Neuronal stem cell (in vitro differentiated cells): ENCODE results near the gene PCGF5.

Source experiments
- DNase-seq: peaks from one replicate; pipeline ENCODE4 v3.0.0-alpha.2; 2013; ENCODE audit warnings: low spot score
- H2AFZ ChIP-seq: one replicate; pipeline ENCODE4 v1.6.1; 2013; ENCODE audit warnings: mild to moderate bottlenecking, low read length, inconsistent platforms
- H2AK5ac ChIP-seq: 2 replicates; pipeline ENCODE4 v1.6.1; 2013; ENCODE audit warnings: low read depth, mild to moderate bottlenecking, inconsistent platforms, low read length, moderate library complexity, mixed read lengths
- H2BK120ac ChIP-seq: 2 replicates; pipeline ENCODE4 v1.6.1; 2013; ENCODE audit warnings: low read depth, mild to moderate bottlenecking, inconsistent platforms, low read length, moderate library complexity, mixed read lengths
- H2BK12ac ChIP-seq: one replicate; pipeline ENCODE4 v1.6.1; 2013; ENCODE audit warnings: low read length, inconsistent platforms
- H2BK15ac ChIP-seq: 2 replicates; pipeline ENCODE4 v1.6.1; 2013; ENCODE audit warnings: mild to moderate bottlenecking, low read length, inconsistent platforms, mixed read lengths
- H2BK5ac ChIP-seq: one replicate; pipeline ENCODE4 v1.6.1; 2013; ENCODE audit warnings: inconsistent platforms, mild to moderate bottlenecking, low read length, moderate library complexity
- H3K14ac ChIP-seq: one replicate; pipeline ENCODE4 v1.6.1; 2013; ENCODE audit warnings: low read length, inconsistent platforms
- H3K18ac ChIP-seq: 2 replicates; pipeline ENCODE4 v1.6.1; 2013; ENCODE audit warnings: low read length, inconsistent platforms
- H3K23ac ChIP-seq: 2 replicates; pipeline ENCODE4 v1.6.1; 2013; ENCODE audit warnings: low read depth, mild to moderate bottlenecking, mixed read lengths, low read length, inconsistent platforms; ENCODE audit not compliant: poor library complexity
- H3K27ac ChIP-seq: replicated peaks from 3 replicates; pipeline ENCODE4 v1.5.1; 2013; ENCODE audit warnings: low read length, inconsistent platforms
- H3K27me3 ChIP-seq, 3 experiments: 2 replicates each; pipeline ENCODE4 v1.6.1; 2013; ENCODE audit warnings: low read length in 3 of 3, mild to moderate bottlenecking in 2 of 3, inconsistent platforms in 1 of 3, low read depth in 1 of 3, mixed read lengths in 1 of 3, moderate library complexity in 1 of 3; ENCODE audit not compliant: control insufficient read depth in 3 of 3, insufficient read depth in 3 of 3
- H3K36me3 ChIP-seq, 2 donors: replicated peaks in 1 of 2; 2 replicates each; pipeline ENCODE4 v1.6.1; 2013; ENCODE audit warnings: low read length in 2 of 2; ENCODE audit not compliant: control insufficient read depth in 2 of 2, insufficient read depth in 2 of 2
- H3K4ac ChIP-seq: 2 replicates; pipeline ENCODE4 v1.6.1; 2013; ENCODE audit warnings: inconsistent platforms, mild to moderate bottlenecking, low read length, moderate library complexity
- H3K4me1 ChIP-seq, 2 donors: 1 replicate in 1 of 2; 2 replicates in 1 of 2; pipeline ENCODE4 v1.6.1; 2013; ENCODE audit warnings: low read length in 2 of 2, low read depth in 1 of 2; ENCODE audit not compliant: control insufficient read depth in 2 of 2, insufficient read depth in 1 of 2
- H3K4me2 ChIP-seq: one replicate; pipeline ENCODE4 v1.6.1; 2013; ENCODE audit warnings: mild to moderate bottlenecking, low read length, inconsistent platforms; ENCODE audit not compliant: insufficient read depth, poor library complexity, severe bottlenecking
- H3K4me3 ChIP-seq, 2 donors: 2 replicates each; pipeline ENCODE4 v1.5.1; 2013; ENCODE audit warnings: low read length in 2 of 2, mild to moderate bottlenecking in 2 of 2, inconsistent platforms in 1 of 2, moderate library complexity in 1 of 2
- H3K79me1 ChIP-seq: one replicate; pipeline ENCODE4 v1.6.1; 2013; ENCODE audit warnings: low read depth, mild to moderate bottlenecking, inconsistent platforms, low read length, moderate library complexity
- H3K9ac ChIP-seq: one replicate; pipeline ENCODE4 v1.6.1; 2013; ENCODE audit warnings: mild to moderate bottlenecking, low read depth, low read length, inconsistent platforms; ENCODE audit not compliant: poor library complexity
- H3K9me3 ChIP-seq, 2 donors: replicated peaks in 1 of 2; 2 replicates each; pipeline versions ENCODE3 to v1.6.1; 2013; ENCODE audit warnings: low read length in 2 of 2, mild to moderate bottlenecking in 2 of 2, inconsistent platforms in 1 of 2, low read depth in 1 of 2, mixed read lengths in 1 of 2, moderate library complexity in 1 of 2; ENCODE audit not compliant: control insufficient read depth in 2 of 2, insufficient read depth in 1 of 2
- H4K8ac ChIP-seq: one replicate; pipeline ENCODE4 v1.6.1; 2013; ENCODE audit warnings: low read depth, mild to moderate bottlenecking, inconsistent platforms, low read length, moderate library complexity
- H4K91ac ChIP-seq: one replicate; pipeline ENCODE4 v1.6.1; 2013; ENCODE audit warnings: low read length, low read depth, mild to moderate bottlenecking, inconsistent platforms; ENCODE audit not compliant: poor library complexity
- WGBS, 2 donors: extraction: QIAGEN DNeasy Blood & Tissue Kit; methylation state at CpG; one replicate each; pipeline ENCODE4 v1.1.7; 2013; ENCODE audit warnings: missing lambda C conversion rate in 2 of 2, mixed read lengths in 1 of 2; ENCODE audit not compliant: insufficient read length in 2 of 2, insufficient replicate concordance in 1 of 2; ENCODE audit errors: extremely low coverage in 2 of 2; 5-methylcytosine and 5-hydroxymethylcytosine counted together

The PCGF5 gene

DNA sequence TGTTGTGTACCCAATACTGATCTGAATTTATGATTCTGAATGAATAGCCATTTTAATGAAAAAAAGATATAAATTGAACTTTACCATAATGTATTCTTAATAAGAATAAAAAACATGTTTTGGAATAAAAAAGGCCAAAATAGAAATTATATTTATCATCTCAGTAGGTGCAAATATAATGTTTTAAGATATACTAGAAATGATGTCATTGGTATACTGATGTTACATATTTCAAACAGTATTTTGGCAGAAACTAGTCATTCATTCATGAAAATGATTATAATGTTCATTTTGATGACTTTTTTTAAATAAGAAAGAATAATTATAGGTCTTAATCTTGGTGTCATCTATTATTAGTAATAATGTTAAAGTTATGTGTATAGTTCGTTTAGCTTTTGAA is 9.2 kb downstream of the PCGF5 start:
- Histone ChIP-seq H2BK120ac (no peak overlapping the region), H2AFZ (no peak overlapping the region)

DNA sequence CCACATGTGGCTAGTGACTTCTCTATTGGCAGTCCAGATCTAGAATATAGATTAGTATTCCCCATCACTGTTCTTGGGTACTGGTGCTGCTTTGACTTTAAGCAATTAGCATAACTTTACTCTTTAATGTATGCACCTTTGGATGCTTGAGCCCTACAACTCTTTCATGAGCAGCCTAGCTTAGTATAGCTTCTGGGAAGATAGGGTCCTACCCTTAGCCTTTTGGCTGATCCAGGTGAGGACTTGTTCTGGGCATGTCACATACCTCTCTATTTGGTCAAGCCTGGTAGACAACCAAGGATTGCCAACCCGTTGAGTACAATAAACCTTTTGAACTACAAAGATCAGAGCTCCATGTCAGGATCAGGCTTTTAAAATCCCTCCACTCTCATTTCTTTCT is 17.7 kb downstream of the PCGF5 start:
- no peak overlapping the region for H4K8ac ChIP-seq
- H3K4me2 ChIP-seq = no peak overlapping the region
- no peak overlapping the region for H3K4ac ChIP-seq
- no peak overlapping the region for H2BK5ac ChIP-seq
- no peak overlapping the region for H2BK15ac ChIP-seq
- no peak overlapping the region for H3K18ac ChIP-seq
- H2BK12ac ChIP-seq = no peak overlapping the region
- H3K4me3 ChIP-seq = no peak overlapping the region
- WGBS, 2 donors = no CpG with 5 or more reads among the region's 1 CpG
- no peak overlapping the region for H2AFZ ChIP-seq
- H3K36me3 ChIP-seq = peaks cover 0 to 23% of the 10 kb centered on the region in 2 donors
- H3K27ac ChIP-seq = no peak overlapping the region
- H4K91ac ChIP-seq = no peak overlapping the region
- H2AK5ac ChIP-seq = no peak overlapping the region
- DNase-seq = no peak
- H3K27me3 ChIP-seq = peaks cover 0 to 3% (median 0%) of the 10 kb centered on the region in 3 experiments
- H3K79me1 ChIP-seq = no peaks in the 10 kb centered on the region
- H3K4me1 ChIP-seq = no peaks in the 10 kb centered on the region
- no peak overlapping the region for H2BK120ac ChIP-seq
- no peak overlapping the region for H3K23ac ChIP-seq
- no peaks in the 10 kb centered on the region for H3K9me3 ChIP-seq
- no peak overlapping the region for H3K14ac ChIP-seq
- H3K9ac ChIP-seq = no peak overlapping the region

More for the DNA sequence above, 9.2 kb downstream of the PCGF5 start:
- H2AK5ac ChIP-seq = no peak overlapping the region
- H2BK15ac ChIP-seq = no peak overlapping the region
- H3K23ac ChIP-seq = no peak overlapping the region
- H3K27ac ChIP-seq = no peak overlapping the region
- no peak overlapping the region for H4K91ac ChIP-seq
- no peak overlapping the region for H2BK12ac ChIP-seq
- no peak overlapping the region for H3K4me3 ChIP-seq
- no peak overlapping the region for H3K18ac ChIP-seq
- no peak overlapping the region for H3K4ac ChIP-seq
- no peak for DNase-seq
- WGBS, 2 donors = 100% methylated on average over 1 of the region's 1 CpG; no CpG with 5 or more reads in 1 of the 2 donors
- no peak overlapping the region for H3K4me2 ChIP-seq
- H3K9me3 ChIP-seq = no peaks in the 10 kb centered on the region
- H3K27me3 ChIP-seq = no peaks in the 10 kb centered on the region
- no peak overlapping the region for H2BK5ac ChIP-seq
- no peaks in the 10 kb centered on the region for H3K79me1 ChIP-seq
- H3K14ac ChIP-seq = no peak overlapping the region
- H3K9ac ChIP-seq = no peak overlapping the region
- H4K8ac ChIP-seq = no peak overlapping the region
- H3K4me1 ChIP-seq = no peaks in the 10 kb centered on the region
- peaks cover 0 to 35% of the 10 kb centered on the region in 2 donors for H3K36me3 ChIP-seq

DNA sequence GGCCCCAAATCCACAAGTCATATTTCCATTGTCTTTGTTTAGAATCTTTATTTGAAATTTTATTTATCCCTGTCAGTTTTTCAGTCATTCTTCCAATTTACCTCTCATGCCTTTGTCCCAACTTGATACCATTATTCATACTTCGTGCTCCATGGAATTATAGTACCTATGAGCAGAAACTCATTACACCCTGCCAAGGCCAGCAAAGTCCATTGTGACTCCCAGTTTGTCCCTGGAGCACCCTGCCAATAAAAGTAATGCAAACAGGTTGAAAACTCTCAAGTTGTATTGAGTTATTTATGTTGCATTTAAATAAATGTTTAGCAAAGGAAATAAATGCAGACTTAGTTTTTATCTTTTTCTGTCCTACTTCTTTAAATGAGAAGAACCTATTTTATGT is 19.3 kb downstream of the PCGF5 start:
- Histone ChIP-seq H4K91ac (no peak overlapping the region), H2BK5ac (no peak overlapping the region), H2BK120ac (no peak overlapping the region), H2BK12ac (no peak overlapping the region), H3K14ac (no peak overlapping the region), H2BK15ac (no peak overlapping the region), H2AFZ (no peak overlapping the region), H3K4ac (no peak overlapping the region), H3K4me1 (no peaks in the 10 kb centered on the region), H3K4me2 (no peak overlapping the region), H2AK5ac (no peak overlapping the region), H3K18ac (no peak overlapping the region), H3K23ac (no peak overlapping the region), H3K27ac (no peak overlapping the region), H3K4me3 (no peak overlapping the region), H3K79me1 (no peaks in the 10 kb centered on the region), H3K9me3 (no peaks in the 10 kb centered on the region), H4K8ac (no peak overlapping the region), H3K36me3 (peaks cover 0 to 34% of the 10 kb centered on the region in 2 donors), H3K27me3 (peaks cover 0 to 3% (median 0%) of the 10 kb centered on the region in 3 experiments), H3K9ac (no peak overlapping the region)
- DNase-seq = no peak
- no CpG with 5 or more reads among the region's 1 CpG for WGBS, 2 donors

DNA sequence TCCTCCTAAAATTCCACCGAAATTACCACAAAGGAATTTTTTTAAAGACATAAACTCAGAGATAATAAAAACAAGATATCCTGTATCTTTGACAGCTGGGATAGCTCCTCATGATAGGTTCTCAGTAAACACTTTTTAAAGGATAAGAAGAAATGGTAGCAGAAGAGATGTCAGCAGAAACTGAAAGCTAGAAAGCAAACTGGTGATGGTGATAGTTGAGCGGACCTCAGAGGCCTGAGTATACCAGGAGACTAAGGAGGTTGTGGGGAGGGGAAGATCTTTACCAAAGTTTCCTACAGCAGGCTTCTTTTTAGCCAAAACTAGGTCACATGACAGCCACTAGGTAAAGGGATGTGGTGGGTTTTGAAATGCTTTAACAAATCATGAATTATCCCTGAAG is 22.5 kb downstream of the PCGF5 start:
- H3K36me3 ChIP-seq = peaks cover 0 to 26% of the 10 kb centered on the region in 2 donors
- no peak overlapping the region for H3K14ac ChIP-seq
- no peak for DNase-seq
- H3K4me1 ChIP-seq = peaks cover 0 to 2% of the 10 kb centered on the region in 2 donors
- no peaks in the 10 kb centered on the region for H3K9me3 ChIP-seq
- no peak overlapping the region for H3K4me2 ChIP-seq
- H4K91ac ChIP-seq = no peak overlapping the region
- no peak overlapping the region for H3K27ac ChIP-seq
- no peak overlapping the region for H2AK5ac ChIP-seq
- H2BK15ac ChIP-seq = no peak overlapping the region
- no peak overlapping the region for H2BK12ac ChIP-seq
- H3K9ac ChIP-seq = no peak overlapping the region
- no peaks in the 10 kb centered on the region for H3K79me1 ChIP-seq
- H3K27me3 ChIP-seq = no peaks in the 10 kb centered on the region
- no peak overlapping the region for H3K18ac ChIP-seq
- H4K8ac ChIP-seq = no peak overlapping the region
- H3K4me3 ChIP-seq = no peak overlapping the region
- no CpG with 5 or more reads among the region's 2 CpGs for WGBS, 2 donors
- no peak overlapping the region for H3K4ac ChIP-seq
- H2BK5ac ChIP-seq = no peak overlapping the region
- no peak overlapping the region for H3K23ac ChIP-seq
- H2AFZ ChIP-seq = no peak overlapping the region
- H2BK120ac ChIP-seq = no peak overlapping the region
